ENCODE measurements around the gene EBF3.

EBF3 gene

DNA sequence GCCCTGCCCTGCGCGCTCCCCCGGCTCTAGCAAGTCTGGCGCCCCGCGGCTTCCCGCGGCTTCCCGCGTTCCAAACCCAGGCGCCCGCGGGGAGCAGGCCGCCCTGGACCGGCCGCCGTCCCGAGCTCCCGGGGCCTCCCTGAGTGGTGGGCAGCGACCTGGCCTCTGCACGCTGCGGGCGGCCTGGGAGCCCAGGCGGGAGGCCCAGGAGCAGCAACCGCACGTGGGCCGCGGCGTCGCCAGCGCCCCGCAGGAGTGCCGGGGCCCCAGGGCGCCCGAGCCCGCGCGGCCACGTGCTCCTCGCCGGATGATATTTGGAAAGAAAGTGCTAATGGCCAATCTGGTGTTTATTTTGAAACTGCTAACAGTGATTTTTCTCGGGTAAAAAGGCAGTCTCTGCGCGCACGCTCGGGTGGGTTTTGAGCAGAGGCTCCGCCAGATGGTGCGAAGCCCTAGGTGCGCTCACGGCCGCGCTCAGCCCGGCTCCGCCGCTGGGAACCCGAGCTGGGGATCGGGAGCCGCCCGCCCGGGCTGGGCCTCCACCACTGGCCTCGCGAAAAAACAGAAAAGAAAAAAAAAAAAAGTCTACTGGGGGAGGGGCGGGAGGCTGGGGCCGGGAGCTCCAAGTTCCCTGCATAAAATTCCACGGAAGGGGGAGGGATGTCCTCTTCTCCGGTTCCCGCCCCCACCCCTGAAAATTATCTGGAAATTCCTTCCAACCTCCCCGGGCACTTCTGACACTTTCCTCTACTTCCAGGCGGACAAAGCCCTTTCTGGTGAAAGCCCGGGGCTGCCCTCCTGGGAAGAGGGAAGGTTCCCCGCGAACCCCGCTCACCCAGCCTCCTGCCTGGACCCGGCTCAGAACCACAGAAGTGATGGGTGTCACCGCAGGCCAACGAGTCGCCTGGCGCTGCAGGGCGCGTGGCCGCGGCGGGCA is 4.3 kb downstream of the EBF3 start:
- FAIRE-seq, result no peak
- no peak for DNase-seq (ENCODE audit: insufficient read length, low spot score)

GRCh38 chr10:129958629-129959543 is 5.2 kb downstream of the EBF3 start:
- no peak for DNase-seq (ENCODE audit: insufficient read length, low spot score)
- FAIRE-seq, result no peak

GRCh38 chr10:129958148-129958628 is 5.9 kb downstream of the EBF3 start:
- DNase-seq (ENCODE audit: insufficient read length, low spot score) (no peak), FAIRE-seq (no peak)

DNA sequence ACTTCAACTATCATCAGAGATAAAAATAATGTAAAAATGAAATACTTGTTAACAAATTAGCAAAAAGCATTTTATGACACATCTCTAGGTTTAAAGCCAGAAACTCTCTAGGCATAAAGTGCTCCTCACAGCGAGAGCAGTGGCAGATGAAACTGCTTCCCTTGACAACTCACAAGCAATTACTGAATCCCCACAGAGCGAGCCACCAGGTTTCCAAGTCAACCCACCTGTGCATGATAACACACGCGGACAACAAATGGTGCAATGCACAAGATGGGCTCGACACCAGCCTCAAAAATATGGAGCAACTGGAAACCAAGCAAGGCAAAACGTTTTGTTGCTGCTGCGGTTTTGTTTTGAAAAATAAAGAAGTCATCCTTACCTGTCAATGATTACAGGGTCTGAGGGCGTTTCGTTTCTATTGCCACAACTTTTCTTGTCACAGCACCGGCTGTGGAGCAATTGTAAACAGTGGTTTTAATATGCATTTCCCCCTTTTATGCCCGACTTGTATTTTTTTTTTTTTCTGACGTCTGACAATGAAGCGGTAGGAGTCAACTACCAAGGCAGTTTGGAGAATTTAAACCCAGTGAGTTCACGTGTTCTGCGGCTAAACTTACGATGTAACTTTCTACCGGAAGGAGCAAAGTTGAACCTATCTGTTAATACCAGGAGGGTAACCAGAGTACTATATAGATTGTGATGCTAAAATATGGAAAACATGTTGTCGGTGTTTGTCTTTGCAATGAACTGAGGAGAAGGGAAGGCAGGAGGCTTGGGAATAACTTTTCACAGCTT is 7.0 kb downstream of the EBF3 start:
- no peak for FAIRE-seq
- no peak for DNase-seq (ENCODE audit: insufficient read length, low spot score)

DNA sequence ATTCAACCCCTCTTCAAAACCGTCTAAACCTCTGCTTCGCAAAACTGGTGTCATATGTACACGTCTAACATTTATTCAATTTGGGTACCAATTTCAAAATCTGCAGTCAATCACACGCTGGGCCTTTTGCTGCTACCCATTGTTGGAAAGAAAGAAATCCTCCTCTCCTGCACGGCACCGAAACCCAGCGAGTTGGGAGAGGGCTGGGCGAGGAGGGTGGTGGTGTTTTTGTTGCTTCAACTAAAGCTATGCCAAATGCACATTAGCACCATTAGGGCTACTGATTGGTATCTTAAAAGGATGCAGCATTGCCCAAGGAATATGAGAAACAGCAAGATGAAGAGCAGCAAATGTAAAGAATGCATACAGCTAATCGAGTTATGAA is 7.8 kb downstream of the EBF3 start:
- no peak for FAIRE-seq
- no peak for DNase-seq (ENCODE audit: insufficient read length, low spot score)

DNA sequence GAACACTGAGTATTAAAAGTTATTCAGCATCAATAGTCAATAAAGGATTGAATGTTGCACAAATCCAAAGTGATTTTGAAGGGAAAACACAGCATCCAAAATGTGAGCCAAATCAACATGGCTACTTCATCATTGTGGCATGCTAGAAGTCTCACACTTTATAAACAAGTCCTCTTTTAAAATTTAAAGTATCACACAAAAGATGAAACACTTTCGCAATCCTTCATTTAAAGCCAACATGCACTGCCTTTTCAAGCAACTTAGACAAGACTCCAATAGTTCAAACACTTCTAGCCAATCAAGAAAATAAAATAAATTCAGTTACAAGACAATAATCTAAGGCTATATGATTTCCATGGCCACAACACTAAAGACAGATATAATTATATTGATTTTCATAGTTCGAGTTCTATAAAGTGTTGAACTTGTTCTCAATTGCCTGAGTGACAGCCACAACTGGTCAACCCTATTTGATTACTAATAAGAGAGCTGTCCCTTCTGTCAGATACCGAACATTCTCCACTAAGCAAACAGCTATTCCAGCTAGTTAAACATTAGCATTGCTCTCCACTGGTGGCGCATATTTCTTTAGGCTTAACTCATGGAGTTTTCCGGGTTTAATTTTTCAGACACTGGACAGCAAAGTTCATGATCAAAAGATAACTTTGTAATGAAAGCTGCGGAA is 8.3 kb downstream of the EBF3 start:
- DNase-seq (ENCODE audit: insufficient read length, low spot score) (no peak), FAIRE-seq (no peak)

- DNase-seq (ENCODE audit: insufficient read length, low spot score) (no peak), FAIRE-seq (no peak)
Measured at GRCh38 chr10:129954492-129955315, 9.4 kb downstream of the EBF3 start.

DNA sequence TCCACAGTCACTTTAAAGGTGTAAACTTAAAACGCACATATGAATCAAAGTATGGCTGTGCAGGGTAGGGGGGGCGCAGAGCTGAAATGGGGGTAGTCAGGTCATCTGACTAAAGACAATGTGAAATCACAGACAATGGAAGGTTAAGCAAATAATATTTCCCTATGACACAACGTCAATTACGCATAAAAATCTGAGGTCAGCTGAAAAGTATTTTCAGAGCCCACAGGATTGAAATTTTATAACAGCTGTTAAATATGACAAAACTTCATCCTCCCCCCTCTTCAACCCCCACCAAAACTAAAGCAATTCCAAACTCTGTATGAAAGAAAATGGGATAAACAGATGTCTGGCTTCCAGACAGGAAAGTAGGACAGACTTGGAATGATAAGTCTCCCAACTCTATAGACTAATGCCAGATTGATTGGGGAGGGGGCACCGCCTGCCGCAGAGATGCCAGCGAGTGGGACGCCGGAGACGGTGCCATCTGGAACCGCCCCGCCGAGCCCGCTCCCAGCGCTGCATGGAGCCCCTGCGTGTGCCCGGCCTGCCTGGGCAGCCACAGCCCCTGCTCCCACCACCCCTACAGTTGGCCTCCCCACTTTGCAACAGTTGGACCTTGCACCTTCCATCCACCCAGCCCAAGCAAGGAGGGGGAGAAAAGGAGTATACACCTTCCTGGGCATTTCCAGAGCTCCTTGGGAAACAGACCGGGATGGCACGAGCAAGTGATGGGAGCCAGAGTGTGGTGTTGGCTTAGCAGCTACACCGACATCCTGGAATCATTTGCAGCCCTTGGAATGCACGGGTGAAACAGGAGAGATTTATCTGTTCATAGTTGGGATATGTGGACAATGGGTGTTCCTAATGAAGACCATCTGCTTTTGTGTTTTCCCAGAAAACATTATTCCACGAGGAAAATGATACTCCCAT is 10.7 kb downstream of the EBF3 start:
- DNase-seq (ENCODE audit: insufficient read length, low spot score) (no peak), FAIRE-seq (no peak)

GRCh38 chr10:129952378-129953118 is 11.5 kb downstream of the EBF3 start:
- FAIRE-seq, result no peak
- no peak for DNase-seq (ENCODE audit: insufficient read length, low spot score)

- DNase-seq (ENCODE audit: insufficient read length, low spot score) (no peak), FAIRE-seq (no peak)
Measured at GRCh38 chr10:129951970-129952265, 12.2 kb downstream of the EBF3 start.

- no peak for DNase-seq (ENCODE audit: insufficient read length, low spot score)
- FAIRE-seq, result no peak
Measured at GRCh38 chr10:129951101-129951969, 12.7 kb downstream of the EBF3 start.

DNA sequence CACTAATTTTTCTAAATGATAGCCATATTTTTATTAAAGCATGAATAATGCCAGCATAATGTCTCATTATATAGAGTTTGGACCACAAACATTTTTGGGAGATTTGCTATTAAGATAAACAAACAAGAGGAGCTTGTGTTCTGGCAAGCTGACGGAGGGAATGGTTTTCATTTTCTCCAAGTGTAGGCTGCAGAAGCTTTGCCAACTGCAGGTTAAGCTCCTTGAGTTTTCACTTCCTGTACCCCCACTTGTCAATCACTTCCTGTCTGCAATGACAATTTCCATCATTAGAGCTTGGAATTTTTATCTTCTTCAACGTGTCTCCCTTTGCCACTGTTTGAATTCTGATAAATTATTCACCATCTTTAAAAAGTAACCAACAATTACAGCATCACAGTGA is 13.4 kb downstream of the EBF3 start:
- DNase-seq (ENCODE audit: insufficient read length, low spot score), result no peak
- FAIRE-seq, result no peak

DNA sequence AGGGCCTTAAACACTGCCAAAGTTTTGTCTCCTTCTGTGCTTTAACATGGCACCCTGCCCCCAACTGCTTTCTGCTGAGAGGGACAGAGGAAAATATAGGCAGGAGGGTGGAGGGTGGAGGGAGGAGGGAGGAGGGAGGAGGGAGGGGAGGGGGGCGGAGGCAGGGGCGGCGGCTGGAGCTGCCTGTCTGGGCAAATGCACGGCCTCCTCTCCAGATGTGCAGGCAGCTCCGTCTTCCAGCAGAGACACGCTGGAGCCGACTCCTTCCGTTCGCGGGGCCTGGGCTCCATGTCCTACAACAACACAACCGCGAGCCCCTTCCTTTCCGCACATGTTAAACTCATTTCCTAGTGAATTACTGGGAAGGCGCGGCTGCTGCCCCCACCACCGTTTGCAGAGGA is 14.2 kb downstream of the EBF3 start:
- no peak for DNase-seq (ENCODE audit: insufficient read length, low spot score)
- FAIRE-seq, result no peak

DNA sequence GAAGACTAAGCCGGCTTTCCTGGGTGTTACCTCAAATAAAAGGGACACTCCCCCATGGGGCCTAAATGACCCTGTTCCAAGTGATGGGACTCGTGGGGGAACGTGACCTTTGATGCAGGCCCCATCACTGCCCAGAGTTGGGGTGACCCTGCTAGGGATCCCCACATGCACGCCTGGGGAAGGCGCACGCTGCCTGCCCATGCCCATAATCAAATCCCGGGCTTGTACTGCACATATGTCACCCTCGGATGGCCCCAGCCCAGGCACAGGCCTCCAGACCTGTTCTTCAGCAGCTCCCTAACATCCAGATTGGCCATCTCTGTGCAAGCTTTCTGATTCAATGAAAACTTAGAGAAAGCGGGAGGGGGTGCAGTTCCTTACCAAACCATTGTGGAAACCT is 14.7 kb downstream of the EBF3 start:
- no peak for DNase-seq (ENCODE audit: insufficient read length, low spot score)
- no peak for FAIRE-seq

DNA sequence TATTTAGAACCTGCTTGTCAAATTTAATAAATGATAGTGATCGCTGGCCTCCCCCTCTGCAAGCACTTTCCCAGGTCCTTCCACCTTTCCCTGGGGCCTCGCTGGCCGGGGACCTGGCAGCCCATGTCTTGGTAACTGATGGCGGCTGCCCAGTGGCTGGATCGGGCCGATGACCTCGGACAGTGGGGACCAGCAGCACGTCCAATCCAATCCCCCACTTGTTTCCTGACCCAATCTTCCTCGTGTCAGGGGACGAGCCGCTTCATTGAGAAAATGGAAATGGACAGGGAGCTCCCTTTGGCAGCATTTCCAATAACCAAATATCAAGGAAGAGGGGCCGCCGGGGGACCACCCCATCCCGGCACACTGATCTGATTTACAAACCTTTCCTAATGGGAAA is 17.2 kb downstream of the EBF3 start:
- no peak for FAIRE-seq

GRCh38 chr10:129945941-129946760 is 17.9 kb downstream of the EBF3 start:
- FAIRE-seq (no peak), DNase-seq (ENCODE audit: insufficient read length, low spot score) (no peak)

More for the DNA sequence above, 17.2 kb downstream of the EBF3 start:
- DNase-seq (ENCODE audit: insufficient read length, low spot score), result no peak
